Left lung (tissue), 10 donors: ENCODE data around the gene ATP6AP1. TPM values are rescaled to one million over a fixed set of nuclear protein-coding genes. Genes with fewer than 3 reads are reported as not detected.

Source experiments
- ATAC-seq: fragments of 200-7000 bp; cut with Tn5 transposase; one replicate; pipeline ENCODE4 v1.9.1; 2020; ENCODE audit warnings: moderate library complexity
- DNase-seq, 4 donors: peaks; one replicate each; pipeline ENCODE4 v3.0.0-alpha.2; 2013 to 2020
- H3K27ac ChIP-seq, 2 donors: fragments of 200-600 bp; sonication (generic) in 1 of 2; one replicate each; pipeline versions ENCODE4 v1.5.0 to v1.8.0; 2020 to 2021
- H3K27me3 ChIP-seq, 2 donors: fragments of 200-600 bp; sonication (generic) in 1 of 2; one replicate each; pipeline versions ENCODE4 v1.5.0 to v1.8.0; 2020 to 2021
- H3K36me3 ChIP-seq, 2 donors: fragments of 200-600 bp; sonication (generic) in 1 of 2; one replicate each; pipeline versions ENCODE4 v1.5.0 to v1.8.0; 2020 to 2021
- H3K4me1 ChIP-seq, 2 donors: fragments of 200-600 bp; one replicate each; pipeline ENCODE4 v1.8.0; 2021
- H3K4me3 ChIP-seq, 2 donors: fragments of 200-600 bp; sonication (generic) in 1 of 2; one replicate each; pipeline versions ENCODE4 v1.5.0 to v1.8.0; 2020 to 2021; ENCODE audit warnings: mild to moderate bottlenecking in 1 of 2
- H3K9me3 ChIP-seq, 2 donors: fragments of 200-600 bp; sonication (generic) in 1 of 2; one replicate each; pipeline versions ENCODE4 v1.5.0 to v1.8.0; 2020 to 2021
- intact Hi-C, 2 donors: fragments of 100-400 bp; cut with DNase I; formaldehyde crosslinking; loops; one replicate each; pipeline versions ENCODE4 v1.11.2 to v1.14.2; 2022
- polyA plus RNA-seq, 6 donors: library from polyadenylated mRNA; unstranded; fragments of 120-200 nt; gene quantifications; one replicate each; pipeline ENCODE4 v1.2.1, GENCODE V29; 2013; ENCODE audit not compliant: insufficient read length in 6 of 6
- total RNA-seq, 2 donors: library from RNA; stranded (reverse); fragmentation: NEBNext Ultra II Directional; extraction: Animal tissue kit (Norgen Biotek cat#: 25700); gene quantifications; one replicate each; pipeline ENCODE4 v1.2.1, GENCODE V29; 2021
- TF ChIP-seq, protein P1 (sequence below), 2 donors: fragments of 200-600 bp; sonication (generic) in 1 of 2; IDR thresholded peaks; one replicate each; pipeline versions ENCODE4 v1.5.0 to v1.8.0; 2021; ENCODE audit warnings: antibody characterized with exemption in 2 of 2
- donor health status: DM: no; HTN: yes; CAD: no.
- donor health status: DM: no; HTN: no; CAD: no.

ATP6AP1 gene
- total and polyA plus RNA-seq, 8 donors: 89.4 to 168 (median 98.7) TPM

DNA sequence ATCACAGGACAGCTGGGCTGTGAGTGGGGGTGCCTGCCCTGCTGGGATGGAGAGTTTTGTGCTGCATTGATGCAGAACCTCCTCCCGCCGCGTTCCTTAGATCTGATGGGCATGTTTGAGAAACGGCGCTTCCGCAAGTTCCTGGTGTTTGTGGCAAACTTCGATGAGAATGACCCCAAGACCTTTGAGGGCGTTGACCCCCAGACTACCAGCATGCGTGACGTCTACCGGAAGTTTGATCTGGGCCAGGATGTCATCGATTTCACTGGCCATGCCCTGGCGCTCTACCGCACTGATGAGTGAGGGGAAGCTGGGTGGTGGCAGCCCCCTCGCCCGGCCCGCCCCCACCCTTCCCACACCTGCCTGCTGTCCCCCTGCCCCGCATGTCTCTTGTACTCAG, 11.4 kb downstream of the ATP6AP1 start:
- DNase-seq (no peak), ATAC-seq (no peak)
- H3K27me3 ChIP-seq: no peaks in the 10 kb centered on the region
- no peak overlapping the region for H3K27ac ChIP-seq
- peaks cover 0 to 50% of the 10 kb centered on the region in 2 donors for H3K36me3 ChIP-seq
- intact Hi-C loops: no loop called here
- H3K4me3 ChIP-seq: no peak overlapping the region
- no peaks in the 10 kb centered on the region for H3K9me3 ChIP-seq
- peaks cover 0 to 25% of the 10 kb centered on the region in 2 donors for H3K4me1 ChIP-seq
- TF ChIP-seq, protein P1, sequence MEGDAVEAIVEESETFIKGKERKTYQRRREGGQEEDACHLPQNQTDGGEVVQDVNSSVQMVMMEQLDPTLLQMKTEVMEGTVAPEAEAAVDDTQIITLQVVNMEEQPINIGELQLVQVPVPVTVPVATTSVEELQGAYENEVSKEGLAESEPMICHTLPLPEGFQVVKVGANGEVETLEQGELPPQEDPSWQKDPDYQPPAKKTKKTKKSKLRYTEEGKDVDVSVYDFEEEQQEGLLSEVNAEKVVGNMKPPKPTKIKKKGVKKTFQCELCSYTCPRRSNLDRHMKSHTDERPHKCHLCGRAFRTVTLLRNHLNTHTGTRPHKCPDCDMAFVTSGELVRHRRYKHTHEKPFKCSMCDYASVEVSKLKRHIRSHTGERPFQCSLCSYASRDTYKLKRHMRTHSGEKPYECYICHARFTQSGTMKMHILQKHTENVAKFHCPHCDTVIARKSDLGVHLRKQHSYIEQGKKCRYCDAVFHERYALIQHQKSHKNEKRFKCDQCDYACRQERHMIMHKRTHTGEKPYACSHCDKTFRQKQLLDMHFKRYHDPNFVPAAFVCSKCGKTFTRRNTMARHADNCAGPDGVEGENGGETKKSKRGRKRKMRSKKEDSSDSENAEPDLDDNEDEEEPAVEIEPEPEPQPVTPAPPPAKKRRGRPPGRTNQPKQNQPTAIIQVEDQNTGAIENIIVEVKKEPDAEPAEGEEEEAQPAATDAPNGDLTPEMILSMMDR (IDR thresholded peaks at IDR 0.05): no peak

DNA sequence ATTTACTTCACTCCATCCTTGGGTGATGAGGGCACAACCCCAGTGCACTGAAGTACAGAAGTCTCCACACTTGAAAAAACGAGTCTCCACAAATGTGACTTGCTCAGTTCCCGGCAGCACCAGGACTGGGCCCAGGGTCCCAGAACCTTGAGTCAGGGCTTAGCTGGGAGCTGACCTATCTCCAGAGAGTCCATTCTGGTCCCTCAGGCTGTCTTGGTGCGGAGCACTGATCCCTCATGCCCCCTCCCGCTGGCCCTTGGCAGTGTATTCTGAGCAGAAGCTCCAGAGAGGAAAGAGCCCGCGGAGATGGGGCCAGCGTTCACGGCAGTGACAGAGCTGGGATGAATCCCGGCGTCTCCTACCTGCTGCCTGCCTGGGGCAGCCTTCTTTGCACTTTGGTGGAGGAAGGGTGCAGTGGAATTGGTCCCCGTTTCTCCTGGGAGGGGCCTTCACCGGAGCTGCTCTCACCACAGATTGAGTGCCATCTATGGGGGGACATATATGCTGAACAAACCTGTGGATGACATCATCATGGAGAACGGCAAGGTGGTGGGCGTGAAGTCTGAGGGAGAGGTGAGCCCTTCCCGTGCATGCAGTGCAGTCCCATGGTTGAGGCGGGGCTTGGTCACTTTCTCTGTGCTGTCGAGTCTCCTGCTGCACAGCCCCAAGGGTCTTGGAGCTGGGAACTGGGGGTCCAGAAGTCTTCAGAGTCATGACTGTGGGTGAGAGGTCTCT, 12.3 kb downstream of the ATP6AP1 start:
- Histone ChIP-seq H3K9me3 (no peaks in the 10 kb centered on the region), H3K27me3 (no peaks in the 10 kb centered on the region), H3K36me3 (peaks cover 0 to 41% of the 10 kb centered on the region in 2 donors), H3K4me1 (peaks cover 0 to 33% of the 10 kb centered on the region in 2 donors), H3K27ac (no peak overlapping the region), H3K4me3 (no peak overlapping the region)
- ATAC-seq: no peak
- intact Hi-C loops: no loop called here
- DNase-seq: no peak
- TF ChIP-seq, protein P1 (IDR thresholded peaks at IDR 0.05): no peak

- no peak overlapping the region for H3K27ac ChIP-seq
- no peak for DNase-seq
- H3K4me3 ChIP-seq: no peak overlapping the region
- no peaks in the 10 kb centered on the region for H3K27me3 ChIP-seq
- peaks cover 0 to 44% of the 10 kb centered on the region in 2 donors for H3K36me3 ChIP-seq
- H3K4me1 ChIP-seq: peaks cover 0 to 26% of the 10 kb centered on the region in 2 donors
- ATAC-seq: no peak
- H3K9me3 ChIP-seq: no peaks in the 10 kb centered on the region
- TF ChIP-seq, protein P1 (IDR thresholded peaks at IDR 0.05): no peak
- intact Hi-C loops: no loop called here
Observed at GRCh38 chrX:154441564-154441963, 13.1 kb downstream of the ATP6AP1 start.

DNA sequence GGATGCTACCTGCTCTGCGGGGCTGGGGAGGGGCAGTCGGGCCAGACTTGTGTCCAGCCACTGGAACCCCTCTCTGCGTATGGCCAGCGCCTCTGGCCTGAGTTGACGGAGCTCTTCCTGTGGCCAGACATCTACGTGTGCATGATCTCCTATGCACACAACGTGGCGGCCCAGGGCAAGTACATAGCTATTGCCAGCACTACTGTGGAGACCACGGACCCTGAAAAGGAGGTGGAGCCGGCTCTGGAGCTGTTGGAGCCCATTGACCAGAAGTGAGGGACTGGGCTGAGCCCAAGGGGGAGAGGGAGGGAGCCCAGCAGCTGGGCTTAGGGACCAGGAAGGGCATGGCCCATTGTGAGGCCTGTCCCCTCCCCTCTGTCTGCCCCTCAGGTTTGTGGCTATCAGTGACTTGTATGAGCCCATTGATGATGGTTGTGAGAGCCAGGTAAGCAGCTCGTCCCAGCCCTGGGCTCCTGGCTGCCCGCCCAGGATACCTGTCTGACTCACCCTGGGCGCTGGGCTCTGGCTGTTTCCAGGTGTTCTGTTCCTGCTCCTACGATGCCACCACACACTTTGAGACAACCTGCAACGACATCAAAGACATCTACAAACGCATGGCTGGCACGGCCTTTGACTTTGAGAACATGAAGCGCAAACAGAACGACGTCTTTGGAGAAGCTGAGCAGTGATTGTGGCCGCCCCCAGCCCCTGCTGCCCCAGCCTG, 13.7 kb downstream of the ATP6AP1 start:
- Histone ChIP-seq H3K4me1 (peaks cover 0 to 26% of the 10 kb centered on the region in 2 donors), H3K36me3 (peaks cover 0 to 48% of the 10 kb centered on the region in 2 donors), H3K4me3 (no peak overlapping the region)

More for the DNA sequence above, 13.7 kb downstream of the ATP6AP1 start:
- DNase-seq: no peak
- ATAC-seq: no peak
- H3K27ac ChIP-seq: no peak overlapping the region
- H3K9me3 ChIP-seq: no peaks in the 10 kb centered on the region
- no peaks in the 10 kb centered on the region for H3K27me3 ChIP-seq
- intact Hi-C loops: no loop called here
- TF ChIP-seq, protein P1 (IDR thresholded peaks at IDR 0.05): no peak
